ENCODE data around the gene DSEL. TPM values are rescaled to one million over a fixed set of nuclear protein-coding genes. Genes with fewer than 3 reads are reported as not detected.

Gene DSEL
- total RNA-seq, 4 donors from 2014 or later = 2.9 to 6.3 (median 4.9) TPM

- no peak for DNase-seq (ENCODE audit: low spot score in 2 of 2)
- TF ChIP-seq POLR2A (IDR thresholded peaks at IDR 0.05) (no peak), CTCF (IDR thresholded peaks at IDR 0.05) (no peak)
- 94% methylated on average over 6 of the region's 6 CpGs for WGBS, 2 donors
- no peak overlapping the region for H3K4me3 ChIP-seq (ENCODE audit: low read depth, poor library complexity, severe bottlenecking)
- intact Hi-C loops (cut with DNase I; ENCODE audit: low total_unique reads) = no loop called here
These were observed 4.7 kb downstream of the DSEL start for GRCh38 chr18:67511840-67512239.

DNA sequence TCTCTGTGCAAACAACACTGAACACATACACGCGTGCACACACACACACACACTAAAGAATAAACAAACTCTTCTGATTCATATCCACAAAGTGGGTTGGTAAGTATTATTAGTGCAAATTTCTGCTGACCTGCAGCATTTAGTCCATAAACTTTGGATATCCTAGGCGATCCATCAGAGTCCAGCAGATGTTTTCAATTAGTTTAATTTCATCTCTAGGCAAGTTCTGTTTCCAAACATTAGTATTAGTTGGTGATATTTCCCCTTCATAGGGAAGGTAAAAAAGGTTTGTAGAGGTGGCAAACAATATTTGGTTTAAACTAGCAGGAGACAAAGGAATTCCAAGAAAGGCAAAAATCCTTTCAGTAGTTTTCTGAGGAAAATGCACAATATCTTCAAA, 5.7 kb downstream of the DSEL start:
- no peak for DNase-seq (ENCODE audit: low spot score in 2 of 2)
- 73 to 82% methylated on average over 3 of the region's 3 CpGs for WGBS, 2 donors
- intact Hi-C loops (cut with DNase I; ENCODE audit: low total_unique reads) = no loop called here
- TF ChIP-seq CTCF (IDR thresholded peaks at IDR 0.05) = no peak
- no peak for TF ChIP-seq POLR2A (IDR thresholded peaks at IDR 0.05)
- no peak overlapping the region for H3K4me3 ChIP-seq (ENCODE audit: low read depth, poor library complexity, severe bottlenecking)

GRCh38 chr18:67509741-67510391, 6.7 kb downstream of the DSEL start:
- TF ChIP-seq CTCF (IDR thresholded peaks at IDR 0.05) = no peak
- no peak for TF ChIP-seq POLR2A (IDR thresholded peaks at IDR 0.05)
- 65 to 69% methylated on average over 6 of the region's 6 CpGs for WGBS, 2 donors
- intact Hi-C loops (cut with DNase I; ENCODE audit: low total_unique reads) = no loop called here
- DNase-seq (ENCODE audit: low spot score in 2 of 2) = no peak
- no peak overlapping the region for H3K4me3 ChIP-seq (ENCODE audit: low read depth, poor library complexity, severe bottlenecking)

GRCh38 chr18:67508146-67508545, 8.4 kb downstream of the DSEL start:
- intact Hi-C loops (cut with DNase I; ENCODE audit: low total_unique reads) = no loop called here
- DNase-seq (ENCODE audit: low spot score in 2 of 2) = no peak
- H3K4me3 ChIP-seq (ENCODE audit: low read depth, poor library complexity, severe bottlenecking) = no peak overlapping the region
- TF ChIP-seq POLR2A (IDR thresholded peaks at IDR 0.05) (no peak), CTCF (IDR thresholded peaks at IDR 0.05) (no peak)
- WGBS, 2 donors = 98 to 100% methylated on average over 2 of the region's 2 CpGs

- intact Hi-C loops (cut with DNase I; ENCODE audit: low total_unique reads) = no loop called here
- no peak for DNase-seq (ENCODE audit: low spot score in 2 of 2)
- 88 to 90% methylated on average over 1 of the region's 1 CpG for WGBS, 2 donors
- TF ChIP-seq CTCF (IDR thresholded peaks at IDR 0.05) = no peak
- TF ChIP-seq POLR2A (IDR thresholded peaks at IDR 0.05) = no peak
- no peak overlapping the region for H3K4me3 ChIP-seq (ENCODE audit: low read depth, poor library complexity, severe bottlenecking)
These were observed 11.8 kb downstream of the DSEL start for GRCh38 chr18:67504739-67505138.
